Measurements from ENCODE around the gene ASPHD2. TPM values are rescaled to one million over a fixed set of nuclear protein-coding genes. Genes with fewer than 3 reads are reported as not detected.

The ASPHD2 gene
- total and polyA plus RNA-seq, 10 of the 15 experiments (the other 5 are each of a cell fraction or from before 2014, with no cell fraction given), result 1.6 to 10.6 (median 5.2) TPM

DNA sequence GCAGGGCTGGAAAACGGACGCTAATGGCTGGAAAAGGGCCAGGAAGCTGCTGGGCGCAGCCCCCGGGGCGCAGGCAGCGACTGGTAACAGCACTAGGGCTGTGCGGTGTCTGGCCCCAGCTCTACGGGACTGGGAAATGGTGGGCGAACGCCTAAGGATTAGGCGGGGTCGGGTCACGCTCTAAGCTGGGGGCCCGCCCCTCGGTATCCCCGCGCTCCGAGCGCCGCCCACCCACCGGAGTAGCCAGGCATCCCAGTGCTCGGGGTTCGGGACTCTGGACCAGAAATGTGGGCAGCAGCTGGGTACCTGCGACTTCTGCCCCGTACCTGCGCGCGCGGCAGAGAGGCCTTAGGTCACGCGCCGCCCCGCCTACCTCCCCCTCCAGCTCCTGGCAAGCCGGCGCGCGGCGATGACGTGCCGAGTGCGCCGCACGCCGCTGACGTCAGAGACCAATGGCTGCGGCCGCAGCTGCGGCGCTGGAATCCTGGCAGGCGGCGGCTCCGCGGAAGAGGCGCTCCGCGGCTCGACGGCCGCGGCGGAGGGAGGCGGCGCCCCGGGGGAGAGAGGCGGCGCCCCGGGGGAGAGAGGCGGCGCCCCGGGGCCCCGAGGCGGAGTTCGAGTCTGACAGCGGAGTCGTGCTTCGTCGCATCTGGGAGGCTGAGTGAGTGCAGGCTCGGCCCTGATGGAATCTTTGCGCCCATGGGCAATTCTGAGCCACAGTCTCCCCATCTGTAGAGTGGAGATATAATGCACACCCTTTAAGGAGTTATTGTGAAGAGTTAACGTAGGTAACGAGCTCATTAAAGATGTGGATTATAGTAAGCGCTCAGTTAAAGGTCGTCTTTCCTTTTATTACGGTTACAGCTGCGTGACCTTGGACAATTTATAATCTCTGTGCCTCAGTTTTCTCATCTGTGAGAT, 54.6 kb downstream of the ASPHD2 start, which contains the start of the genes HPS4 and SRRD (continued):
- peak; percentile 60; the same call in 1 of the 2 replicates for TF ChIP-seq BACH1 (IDR thresholded peaks at IDR 0.05; ENCODE audit: borderline replicate concordance)
- no peak for TF ChIP-seq MEF2B (IDR thresholded peaks at IDR 0.05; ENCODE audit: partially characterized antibody, poor library complexity, severe bottlenecking)
- TF ChIP-seq, protein P1, sequence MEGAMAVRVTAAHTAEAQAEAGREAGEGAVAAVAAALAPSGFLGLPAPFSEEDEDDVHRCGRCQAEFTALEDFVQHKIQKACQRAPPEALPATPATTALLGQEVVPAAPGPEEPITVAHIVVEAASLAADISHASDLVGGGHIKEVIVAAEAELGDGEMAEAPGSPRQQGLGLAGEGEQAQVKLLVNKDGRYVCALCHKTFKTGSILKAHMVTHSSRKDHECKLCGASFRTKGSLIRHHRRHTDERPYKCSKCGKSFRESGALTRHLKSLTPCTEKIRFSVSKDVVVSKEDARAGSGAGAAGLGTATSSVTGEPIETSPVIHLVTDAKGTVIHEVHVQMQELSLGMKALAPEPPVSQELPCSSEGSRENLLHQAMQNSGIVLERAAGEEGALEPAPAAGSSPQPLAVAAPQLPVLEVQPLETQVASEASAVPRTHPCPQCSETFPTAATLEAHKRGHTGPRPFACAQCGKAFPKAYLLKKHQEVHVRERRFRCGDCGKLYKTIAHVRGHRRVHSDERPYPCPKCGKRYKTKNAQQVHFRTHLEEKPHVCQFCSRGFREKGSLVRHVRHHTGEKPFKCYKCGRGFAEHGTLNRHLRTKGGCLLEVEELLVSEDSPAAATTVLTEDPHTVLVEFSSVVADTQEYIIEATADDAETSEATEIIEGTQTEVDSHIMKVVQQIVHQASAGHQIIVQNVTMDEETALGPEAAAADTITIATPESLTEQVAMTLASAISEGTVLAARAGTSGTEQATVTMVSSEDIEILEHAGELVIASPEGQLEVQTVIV (IDR thresholded peaks at IDR 0.05; ENCODE audit: borderline replicate concordance, partially characterized antibody), result no peak
- no peak for TF ChIP-seq FOXM1 (IDR thresholded peaks at IDR 0.05; ENCODE audit: low read depth, low read length)
- TF ChIP-seq YBX1 (IDR thresholded peaks at IDR 0.05), result no peak
- TF ChIP-seq, protein P2, sequence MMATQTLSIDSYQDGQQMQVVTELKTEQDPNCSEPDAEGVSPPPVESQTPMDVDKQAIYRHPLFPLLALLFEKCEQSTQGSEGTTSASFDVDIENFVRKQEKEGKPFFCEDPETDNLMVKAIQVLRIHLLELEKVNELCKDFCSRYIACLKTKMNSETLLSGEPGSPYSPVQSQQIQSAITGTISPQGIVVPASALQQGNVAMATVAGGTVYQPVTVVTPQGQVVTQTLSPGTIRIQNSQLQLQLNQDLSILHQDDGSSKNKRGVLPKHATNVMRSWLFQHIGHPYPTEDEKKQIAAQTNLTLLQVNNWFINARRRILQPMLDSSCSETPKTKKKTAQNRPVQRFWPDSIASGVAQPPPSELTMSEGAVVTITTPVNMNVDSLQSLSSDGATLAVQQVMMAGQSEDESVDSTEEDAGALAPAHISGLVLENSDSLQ (IDR thresholded peaks at IDR 0.05), result no peak
- peak; percentile 91; the same call in 1 of the 2 replicates for TF ChIP-seq RB1 (IDR thresholded peaks at IDR 0.05; ENCODE audit: borderline replicate concordance)
- TF ChIP-seq CBFB (IDR thresholded peaks at IDR 0.05; ENCODE audit: low read depth), result peak; percentile 64
- TF ChIP-seq, protein P3, sequence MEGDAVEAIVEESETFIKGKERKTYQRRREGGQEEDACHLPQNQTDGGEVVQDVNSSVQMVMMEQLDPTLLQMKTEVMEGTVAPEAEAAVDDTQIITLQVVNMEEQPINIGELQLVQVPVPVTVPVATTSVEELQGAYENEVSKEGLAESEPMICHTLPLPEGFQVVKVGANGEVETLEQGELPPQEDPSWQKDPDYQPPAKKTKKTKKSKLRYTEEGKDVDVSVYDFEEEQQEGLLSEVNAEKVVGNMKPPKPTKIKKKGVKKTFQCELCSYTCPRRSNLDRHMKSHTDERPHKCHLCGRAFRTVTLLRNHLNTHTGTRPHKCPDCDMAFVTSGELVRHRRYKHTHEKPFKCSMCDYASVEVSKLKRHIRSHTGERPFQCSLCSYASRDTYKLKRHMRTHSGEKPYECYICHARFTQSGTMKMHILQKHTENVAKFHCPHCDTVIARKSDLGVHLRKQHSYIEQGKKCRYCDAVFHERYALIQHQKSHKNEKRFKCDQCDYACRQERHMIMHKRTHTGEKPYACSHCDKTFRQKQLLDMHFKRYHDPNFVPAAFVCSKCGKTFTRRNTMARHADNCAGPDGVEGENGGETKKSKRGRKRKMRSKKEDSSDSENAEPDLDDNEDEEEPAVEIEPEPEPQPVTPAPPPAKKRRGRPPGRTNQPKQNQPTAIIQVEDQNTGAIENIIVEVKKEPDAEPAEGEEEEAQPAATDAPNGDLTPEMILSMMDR (IDR thresholded peaks at IDR 0.05 in 2 of 3, conservative IDR thresholded peaks at IDR 0.05 in 1 of 3; ENCODE audit: control insufficient read depth in 2 of 3, extremely low read depth in 1 of 3, insufficient read depth in 1 of 3, low read depth in 3 of 3, low read length in 3 of 3), result no peak
- peak; percentile 49 for TF ChIP-seq ATF7 (IDR thresholded peaks at IDR 0.05; ENCODE audit: low read depth)
- TF ChIP-seq POU2F2 (IDR thresholded peaks at IDR 0.05; ENCODE audit: borderline replicate concordance, low read depth, low read length), result no peak; the same call in 2 of the 3 replicates
- TF ChIP-seq NR2C2 (IDR thresholded peaks at IDR 0.05; ENCODE audit: borderline replicate concordance, control insufficient read depth, insufficient read length, low read depth), result no peak
- no peak for TF ChIP-seq SUPT20H (IDR thresholded peaks at IDR 0.05; ENCODE audit: borderline replicate concordance, control insufficient read depth, low read depth, low read length)
- no peak for TF ChIP-seq FOS (IDR thresholded peaks at IDR 0.05; ENCODE audit: borderline replicate concordance, extremely low read depth, insufficient read length)
- TF ChIP-seq FOXK2 (IDR thresholded peaks at IDR 0.05), result no peak; the same call in 1 of the 2 replicates
- TF ChIP-seq IRF4 (IDR thresholded peaks at IDR 0.05; ENCODE audit: low read depth, low read length), result no peak
